ENCODE measurements around the gene NPB. TPM values are rescaled to one million over a fixed set of nuclear protein-coding genes. Genes with fewer than 3 reads are reported as not detected.

The NPB gene
- polyA plus RNA-seq, 1 of the 3 experiments (the other 2 are of a cell fraction), result 2.4 TPM

DNA sequence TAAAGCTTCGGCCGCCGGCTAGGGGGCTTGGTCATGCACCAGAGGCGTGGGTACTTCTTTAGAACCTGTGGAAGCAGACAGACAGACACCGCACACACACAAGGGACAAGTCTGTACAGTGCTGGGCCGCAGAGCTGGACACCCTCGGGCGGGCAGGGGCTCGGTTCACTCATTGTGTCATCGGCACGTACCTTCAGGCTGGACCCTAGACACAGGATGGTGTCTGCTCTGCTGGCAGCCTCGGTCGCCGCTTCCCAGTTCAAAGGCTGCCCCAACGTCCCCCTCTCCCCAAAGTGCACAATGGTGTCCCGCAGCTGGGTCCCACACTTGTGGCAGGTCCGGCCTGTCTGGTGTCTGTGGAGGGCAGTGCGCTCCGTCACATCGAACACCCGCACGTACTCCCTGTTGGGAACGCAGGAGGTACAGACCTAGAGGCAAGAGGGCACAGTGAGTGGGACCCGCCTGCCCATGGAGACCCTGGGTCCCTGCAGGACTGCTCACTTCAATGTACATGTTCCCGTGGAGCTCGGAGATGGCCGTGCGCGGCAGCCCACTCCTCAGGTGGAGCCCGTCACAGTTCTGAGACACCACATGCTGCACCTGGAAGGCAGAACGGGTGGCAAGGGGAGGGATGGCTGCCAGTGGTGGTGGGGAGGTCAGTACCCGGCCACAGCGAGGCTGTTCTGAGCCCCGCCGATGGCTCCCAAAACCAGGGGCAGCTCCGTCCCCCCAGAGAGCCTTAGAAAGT lies 12.2 kb downstream of the NPB start:
- Histone ChIP-seq H3K9me2 (no peaks in the 10 kb centered on the region), H3K9me3 (no peaks in the 10 kb centered on the region), H3K4me2 (no peak overlapping the region), H3K4me3 (ENCODE audit: low read depth in 2 of 2, low read length in 1 of 2) (no peak overlapping the region), H3K79me2 (ENCODE audit: insufficient read depth) (peaks cover 45% of the 10 kb centered on the region), H3K4me1 (ENCODE audit: control insufficient read depth in 1 of 2, insufficient read depth in 2 of 2, low read depth in 1 of 2, low read length in 1 of 2) (peaks cover 15 to 35% of the 10 kb centered on the region in 2 experiments), H3F3A (replicated peaks; ENCODE audit: insufficient read depth) (peaks cover 25% of the 10 kb centered on the region), H2AFZ (ENCODE audit: low read depth) (no peak overlapping the region), H3K27me3 (ENCODE audit: insufficient read depth) (no peaks in the 10 kb centered on the region), H3K9ac (no peak overlapping the region), H3K27ac (ENCODE audit: low read depth in 2 of 2, low read length in 1 of 2) (no peak overlapping the region), H3K36me3 (replicated peaks in 1 of 2; ENCODE audit: control insufficient read depth in 1 of 2, insufficient read depth in 2 of 2, low read length in 1 of 2) (peaks cover 21 to 52% of the 10 kb centered on the region in 2 experiments), H4K20me1 (ENCODE audit: insufficient read depth) (peaks cover 47% of the 10 kb centered on the region)
- no peak for DNase-seq
- TF ChIP-seq GATA2 (CRISPR knock-in tag; IDR thresholded peaks at IDR 0.05) (no peak), NFIC (IDR thresholded peaks at IDR 0.05; ENCODE audit: borderline replicate concordance) (no peak)
- TF ChIP-seq, protein P1, sequence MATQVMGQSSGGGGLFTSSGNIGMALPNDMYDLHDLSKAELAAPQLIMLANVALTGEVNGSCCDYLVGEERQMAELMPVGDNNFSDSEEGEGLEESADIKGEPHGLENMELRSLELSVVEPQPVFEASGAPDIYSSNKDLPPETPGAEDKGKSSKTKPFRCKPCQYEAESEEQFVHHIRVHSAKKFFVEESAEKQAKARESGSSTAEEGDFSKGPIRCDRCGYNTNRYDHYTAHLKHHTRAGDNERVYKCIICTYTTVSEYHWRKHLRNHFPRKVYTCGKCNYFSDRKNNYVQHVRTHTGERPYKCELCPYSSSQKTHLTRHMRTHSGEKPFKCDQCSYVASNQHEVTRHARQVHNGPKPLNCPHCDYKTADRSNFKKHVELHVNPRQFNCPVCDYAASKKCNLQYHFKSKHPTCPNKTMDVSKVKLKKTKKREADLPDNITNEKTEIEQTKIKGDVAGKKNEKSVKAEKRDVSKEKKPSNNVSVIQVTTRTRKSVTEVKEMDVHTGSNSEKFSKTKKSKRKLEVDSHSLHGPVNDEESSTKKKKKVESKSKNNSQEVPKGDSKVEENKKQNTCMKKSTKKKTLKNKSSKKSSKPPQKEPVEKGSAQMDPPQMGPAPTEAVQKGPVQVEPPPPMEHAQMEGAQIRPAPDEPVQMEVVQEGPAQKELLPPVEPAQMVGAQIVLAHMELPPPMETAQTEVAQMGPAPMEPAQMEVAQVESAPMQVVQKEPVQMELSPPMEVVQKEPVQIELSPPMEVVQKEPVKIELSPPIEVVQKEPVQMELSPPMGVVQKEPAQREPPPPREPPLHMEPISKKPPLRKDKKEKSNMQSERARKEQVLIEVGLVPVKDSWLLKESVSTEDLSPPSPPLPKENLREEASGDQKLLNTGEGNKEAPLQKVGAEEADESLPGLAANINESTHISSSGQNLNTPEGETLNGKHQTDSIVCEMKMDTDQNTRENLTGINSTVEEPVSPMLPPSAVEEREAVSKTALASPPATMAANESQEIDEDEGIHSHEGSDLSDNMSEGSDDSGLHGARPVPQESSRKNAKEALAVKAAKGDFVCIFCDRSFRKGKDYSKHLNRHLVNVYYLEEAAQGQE (IDR thresholded peaks at IDR 0.05; ENCODE audit: low read depth, low read length), result no peak
- CTCF ChIA-PET, result interaction anchor here (0.5 to 3.8 kb wide), 10 partner anchors 10 to 203 kb away, joined by 3 to 22 read pairs (median 4); partner anchors contain the start of genes DCXR and MAFG
- 96% methylated on average over 19 of the region's 36 CpGs for WGBS (ENCODE audit: low lambda C conversion rate)
- POLR2A ChIA-PET, result interaction anchor here (0.8 kb wide), 1 partner anchor 23 kb away, joined by 3 read pairs; the partner anchor contains the start of gene PYCR1

DNA sequence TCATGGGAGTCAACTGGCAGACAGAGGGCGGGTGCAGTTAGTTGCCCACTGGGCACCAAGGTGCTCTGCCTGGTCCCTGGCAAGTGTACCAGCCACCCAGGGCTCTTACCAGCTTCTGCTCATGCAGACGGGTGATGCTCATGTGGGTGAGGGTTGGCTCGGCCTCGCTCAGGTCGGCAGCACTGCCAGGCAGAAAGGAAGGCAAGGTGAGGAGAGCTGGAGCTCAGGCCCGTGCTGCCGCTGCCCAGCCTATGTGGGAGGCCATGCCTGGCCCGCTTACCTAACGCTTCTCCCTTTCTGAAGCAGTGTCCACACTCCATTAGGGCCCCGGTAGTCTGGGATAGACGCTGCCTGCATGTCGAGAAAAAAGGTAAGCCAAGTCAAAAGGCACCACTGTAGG lies 13.3 kb downstream of the NPB start:
- H4K20me1 ChIP-seq (ENCODE audit: insufficient read depth), result peaks cover 53% of the 10 kb centered on the region

More for the DNA sequence above, 13.3 kb downstream of the NPB start:
- CTCF ChIA-PET, result interaction anchor here (1.0 to 3.4 kb wide), 3 partner anchors 12 to 106 kb away, joined by 3 to 22 read pairs (median 3); partner anchors contain the start of gene MAFG
- 92% methylated on average over 12 of the region's 12 CpGs for WGBS (ENCODE audit: low lambda C conversion rate)
- TF ChIP-seq, protein P2, sequence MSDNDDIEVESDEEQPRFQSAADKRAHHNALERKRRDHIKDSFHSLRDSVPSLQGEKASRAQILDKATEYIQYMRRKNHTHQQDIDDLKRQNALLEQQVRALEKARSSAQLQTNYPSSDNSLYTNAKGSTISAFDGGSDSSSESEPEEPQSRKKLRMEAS (IDR thresholded peaks at IDR 0.05; ENCODE audit: low read depth), result no peak
- TF ChIP-seq TCF12 (IDR thresholded peaks at IDR 0.05) (no peak), GABPA (IDR thresholded peaks at IDR 0.05; ENCODE audit: low read depth) (no peak), TEAD4 (IDR thresholded peaks at IDR 0.05; ENCODE audit: borderline replicate concordance, insufficient read depth) (no peak), ELF1 (IDR thresholded peaks at IDR 0.05) (no peak)
- TF ChIP-seq, protein P3, sequence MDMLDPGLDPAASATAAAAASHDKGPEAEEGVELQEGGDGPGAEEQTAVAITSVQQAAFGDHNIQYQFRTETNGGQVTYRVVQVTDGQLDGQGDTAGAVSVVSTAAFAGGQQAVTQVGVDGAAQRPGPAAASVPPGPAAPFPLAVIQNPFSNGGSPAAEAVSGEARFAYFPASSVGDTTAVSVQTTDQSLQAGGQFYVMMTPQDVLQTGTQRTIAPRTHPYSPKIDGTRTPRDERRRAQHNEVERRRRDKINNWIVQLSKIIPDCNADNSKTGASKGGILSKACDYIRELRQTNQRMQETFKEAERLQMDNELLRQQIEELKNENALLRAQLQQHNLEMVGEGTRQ (IDR thresholded peaks at IDR 0.05; ENCODE audit: borderline replicate concordance, low read depth, low read length), result no peak
- POLR2A ChIA-PET, result interaction anchor here (1.0 kb wide), 1 partner anchor 106 kb away, joined by 3 read pairs; no protein-coding TSS in a partner anchor
- Histone ChIP-seq H3K9me2 (no peaks in the 10 kb centered on the region), H3K4me3 (ENCODE audit: low read depth in 2 of 2, low read length in 1 of 2) (no peak overlapping the region), H3F3A (replicated peaks; ENCODE audit: insufficient read depth) (peaks cover 28% of the 10 kb centered on the region), H3K9me3 (no peaks in the 10 kb centered on the region), H3K36me3 (replicated peaks in 1 of 2; ENCODE audit: control insufficient read depth in 1 of 2, insufficient read depth in 2 of 2, low read length in 1 of 2) (peaks cover 21 to 62% of the 10 kb centered on the region in 2 experiments), H3K27ac (ENCODE audit: low read depth in 2 of 2, low read length in 1 of 2) (no peak overlapping the region), H3K4me1 (ENCODE audit: control insufficient read depth in 1 of 2, insufficient read depth in 2 of 2, low read depth in 1 of 2, low read length in 1 of 2) (peaks cover 10 to 30% of the 10 kb centered on the region in 2 experiments), H2AFZ (ENCODE audit: low read depth) (no peak overlapping the region), H3K79me2 (ENCODE audit: insufficient read depth) (peaks cover 55% of the 10 kb centered on the region), H3K4me2 (no peak overlapping the region), H3K27me3 (ENCODE audit: insufficient read depth) (no peaks in the 10 kb centered on the region), H3K9ac (no peak overlapping the region)
- no peak for DNase-seq
